GM23338 (cell line): ENCODE data around the gene GAK. TPM values are rescaled to one million over a fixed set of nuclear protein-coding genes. Genes with fewer than 3 reads are reported as not detected.

Experiments
- ATAC-seq: fragments of 200-7000 bp; cut with Tn5 transposase; 3 replicates; pipeline ENCODE4 v1.9.1; 2020
- DNase-seq: peaks from one replicate; pipeline ENCODE4 v3.0.0-alpha.2; 2015; ENCODE audit warnings: low spot score
- H2AFZ ChIP-seq: fragments of 200-600 bp; sonication (generic); 2 replicates; pipeline ENCODE4 v1.8.0; 2016; ENCODE audit warnings: antibody characterized with exemption, mild to moderate bottlenecking, moderate library complexity
- H3F3A ChIP-seq: fragments of 200-600 bp; sonication (generic); replicated peaks from 2 replicates; pipeline ENCODE4 v1.8.0; 2017; ENCODE audit warnings: antibody characterized with exemption, mixed run types, low read depth
- H3K27ac ChIP-seq: fragments of 200-600 bp; sonication (generic); 2 replicates; pipeline ENCODE4 v1.6.1; 2016; ENCODE audit warnings: low read depth
- H3K27me3 ChIP-seq: fragments of 200-600 bp; sonication (generic); 2 replicates; pipeline ENCODE4 v1.8.0; 2016; ENCODE audit warnings: mild to moderate bottlenecking, mixed run types, moderate library complexity; ENCODE audit not compliant: insufficient read depth
- H3K36me3 ChIP-seq: fragments of 200-600 bp; sonication (generic); 2 replicates; pipeline ENCODE4 v1.8.0; 2016; ENCODE audit warnings: mild to moderate bottlenecking; ENCODE audit not compliant: insufficient read depth
- H3K4me1 ChIP-seq: fragments of 200-600 bp; sonication (generic); 2 replicates; pipeline ENCODE4 v1.8.0; 2016; ENCODE audit warnings: mild to moderate bottlenecking, moderate library complexity; ENCODE audit not compliant: insufficient read depth
- H3K4me2 ChIP-seq: fragments of 200-600 bp; sonication (generic); 2 replicates; pipeline ENCODE4 v1.7.1; 2017; ENCODE audit warnings: mixed run types
- H3K4me3 ChIP-seq: fragments of 200-600 bp; sonication (generic); 2 replicates; pipeline ENCODE4 v1.6.1; 2016; ENCODE audit warnings: mixed run types
- H3K79me2 ChIP-seq: fragments of 200-600 bp; sonication (generic); replicated peaks from 2 replicates; pipeline ENCODE4 v1.8.0; 2017; ENCODE audit warnings: mild to moderate bottlenecking; ENCODE audit not compliant: insufficient read depth
- H3K9me2 ChIP-seq: fragments of 200-600 bp; sonication (generic); 2 replicates; pipeline ENCODE4 v1.8.0; 2017; ENCODE audit not compliant: insufficient read depth
- H4K20me1 ChIP-seq: fragments of 200-600 bp; sonication (generic); replicated peaks from 2 replicates; pipeline ENCODE4 v1.8.0; 2017; ENCODE audit warnings: mild to moderate bottlenecking; ENCODE audit not compliant: insufficient read depth
- H3K27ac Mint-ChIP-seq: 2 replicates; pipeline ENCODE4 v1.8.0; 2020; ENCODE audit warnings: inconsistent platforms, mild to moderate bottlenecking, moderate library complexity, mixed read lengths
- H3K27me3 Mint-ChIP-seq: 3 replicates; pipeline ENCODE4 v1.8.0; 2022; ENCODE audit warnings: low read depth, mild to moderate bottlenecking, moderate library complexity, mixed read lengths, inconsistent platforms; ENCODE audit not compliant: insufficient read depth, poor library complexity
- H3K36me3 Mint-ChIP-seq: 3 replicates; pipeline ENCODE4 v1.8.0; 2021; ENCODE audit warnings: low read depth, mild to moderate bottlenecking, inconsistent platforms, moderate library complexity, mixed read lengths
- H3K4me1 Mint-ChIP-seq: 3 replicates; pipeline ENCODE4 v1.8.0; 2020; ENCODE audit warnings: mild to moderate bottlenecking, inconsistent platforms, mixed read lengths
- H3K4me3 Mint-ChIP-seq: 3 replicates; pipeline ENCODE4 v1.8.0; 2021; ENCODE audit warnings: moderate library complexity, mild to moderate bottlenecking, inconsistent platforms, mixed read lengths
- H3K9me3 Mint-ChIP-seq: 3 replicates; pipeline ENCODE4 v1.8.0; 2020; ENCODE audit warnings: moderate library complexity, mild to moderate bottlenecking, inconsistent platforms, mixed read lengths
- CREB1 ChIP-seq: fragments of 250-450 bp; sonication (Bioruptor Pico); IDR thresholded peaks from 2 replicates; pipeline ENCODE4 v1.5.0; 2020; ENCODE audit warnings: low read depth, mild to moderate bottlenecking, moderate library complexity
- CTCF ChIP-seq, 2 experiments: fragments of 200-600 bp in 1 of 2; sonication (generic) in 1 of 2; conservative IDR thresholded peaks; 2 replicates each; pipeline versions ENCODE4 v1.5.1 to v1.6.1; 2016 to 2017; ENCODE audit warnings: antibody characterized with exemption in 2 of 2, low read depth in 2 of 2, mild to moderate bottlenecking in 2 of 2, moderate library complexity in 1 of 2
- ETS1 ChIP-seq: IDR thresholded peaks from 2 replicates; pipeline ENCODE4 v1.6.1; 2016; ENCODE audit warnings: antibody characterized with exemption
- EZH2 ChIP-seq: fragments of 200-600 bp; sonication (generic); IDR thresholded peaks from one replicate; pipeline ENCODE4 v1.8.0; 2017; ENCODE audit warnings: antibody characterized with exemption, mild to moderate bottlenecking, low read depth; ENCODE audit not compliant: unreplicated experiment
- EZH2phosphoT487 ChIP-seq: fragments of 200-600 bp; sonication (generic); IDR thresholded peaks from one replicate; pipeline ENCODE4 v1.8.1; 2018; ENCODE audit warnings: antibody characterized with exemption; ENCODE audit not compliant: unreplicated experiment
- JUNB ChIP-seq: IDR thresholded peaks from one replicate; pipeline ENCODE4 v1.6.1; 2016; ENCODE audit warnings: antibody characterized with exemption; ENCODE audit not compliant: unreplicated experiment
- NANOG ChIP-seq: IDR thresholded peaks from 2 replicates; pipeline ENCODE4 v1.6.1; 2016; ENCODE audit warnings: antibody characterized with exemption, borderline replicate concordance
- POLR2AphosphoS5 ChIP-seq: IDR thresholded peaks from 2 replicates; pipeline ENCODE4 v1.6.1; 2016; ENCODE audit warnings: antibody characterized with exemption, low read depth
- REST ChIP-seq: IDR thresholded peaks from one replicate; pipeline ENCODE4 v1.6.1; 2018; ENCODE audit warnings: antibody characterized with exemption; ENCODE audit not compliant: unreplicated experiment
- STAT1 ChIP-seq: IDR thresholded peaks from one replicate; pipeline ENCODE4 v1.6.1; 2016; ENCODE audit warnings: antibody characterized with exemption; ENCODE audit not compliant: unreplicated experiment
- ZNF114 ChIP-seq: fragments of 250-450 bp; sonication (Bioruptor Pico); IDR thresholded peaks from 2 replicates; pipeline ENCODE4 v1.5.0; 2020; ENCODE audit warnings: mild to moderate bottlenecking, moderate library complexity
- ZNF331 ChIP-seq: fragments of 250-450 bp; sonication (Bioruptor Pico); IDR thresholded peaks from 2 replicates; pipeline ENCODE4 v1.5.0; 2020; ENCODE audit warnings: low read depth, mild to moderate bottlenecking, moderate library complexity
- ZNF462 ChIP-seq: fragments of 250-450 bp; sonication (Bioruptor Pico); IDR thresholded peaks from 2 replicates; pipeline ENCODE4 v1.5.0; 2020; ENCODE audit warnings: mild to moderate bottlenecking, moderate library complexity
- polyA plus RNA-seq: library from polyadenylated mRNA; unstranded; fragments of >200 nt; fragmentation: Nextera tagmentation; extraction: Ambion mirVana; gene quantifications from 2 replicates; pipeline ENCODE4 v1.2.1, GENCODE V29; 2016
- total RNA-seq: library from RNA; depleted of rRNA; stranded (reverse); fragments of >200 nt; shearing (Covaris generic); gene quantifications from 2 replicates; pipeline ENCODE4 v1.2.3, GENCODE V29; 2014

GAK gene
- total and polyA plus RNA-seq, 2 experiments from 2014 or later: 48.5 to 124 TPM

GRCh38 chr4:954211-955020 lies 22.3 kb upstream of the GAK start:
- no peaks in the 10 kb centered on the region for H3K27me3 ChIP-seq
- Mint-ChIP-seq H3K4me1 (peaks cover 5% of the 10 kb centered on the region; the same call in 2 of the 3 replicates), H3K27me3 (peaks cover 4% of the 10 kb centered on the region), H3K4me3 (no peak overlapping the region; the same call in 2 of the 3 replicates), H3K27ac (no peak overlapping the region), H3K36me3 (no peaks in the 10 kb centered on the region; the same call in 2 of the 3 replicates), H3K9me3 (no peaks in the 10 kb centered on the region)
- DNase-seq (no peak), ATAC-seq (no peak)
- no peaks in the 10 kb centered on the region for H3F3A ChIP-seq
- no peaks in the 10 kb centered on the region; the same call in 1 of the 2 replicates for H4K20me1 ChIP-seq
- H2AFZ ChIP-seq: no peak overlapping the region
- no peaks in the 10 kb centered on the region for H3K36me3 ChIP-seq
- H3K27ac ChIP-seq: no peak overlapping the region
- TF ChIP-seq POLR2AphosphoS5 (no peak), ZNF331 (CRISPR knock-in tag) (no peak), CTCF (conservative IDR thresholded peaks at IDR 0.05; ENCODE audit: low read depth in 2 of 2) (no peak), ZNF114 (no peak), REST (no peak), ZNF462 (no peak), ETS1 (no peak), NANOG (no peak), CREB1 (CRISPR knock-in tag) (no peak), EZH2phosphoT487 (no peak), EZH2 (no peak), STAT1 (no peak), JUNB (no peak)
- no peaks in the 10 kb centered on the region for H3K79me2 ChIP-seq
- no peak overlapping the region for H3K4me3 ChIP-seq
- H3K4me1 ChIP-seq: no peaks in the 10 kb centered on the region
- no peaks in the 10 kb centered on the region for H3K9me2 ChIP-seq
- H3K4me2 ChIP-seq: no peak overlapping the region
